GM10266 (cell line): ENCODE data around the gene SLIT2.

Source experiments
- DNase-seq: peaks from one replicate; pipeline ENCODE4 v3.0.0; 2012; ENCODE audit errors: extremely low spot score
- TF ChIP-seq, protein P1 (sequence below): IDR thresholded peaks from 2 replicates; pipeline ENCODE4 v1.5.1; 2012; ENCODE audit warnings: mild to moderate bottlenecking, low read depth; ENCODE audit not compliant: control insufficient read depth, insufficient read depth; ENCODE audit errors: missing control alignments

Gene SLIT2

DNA sequence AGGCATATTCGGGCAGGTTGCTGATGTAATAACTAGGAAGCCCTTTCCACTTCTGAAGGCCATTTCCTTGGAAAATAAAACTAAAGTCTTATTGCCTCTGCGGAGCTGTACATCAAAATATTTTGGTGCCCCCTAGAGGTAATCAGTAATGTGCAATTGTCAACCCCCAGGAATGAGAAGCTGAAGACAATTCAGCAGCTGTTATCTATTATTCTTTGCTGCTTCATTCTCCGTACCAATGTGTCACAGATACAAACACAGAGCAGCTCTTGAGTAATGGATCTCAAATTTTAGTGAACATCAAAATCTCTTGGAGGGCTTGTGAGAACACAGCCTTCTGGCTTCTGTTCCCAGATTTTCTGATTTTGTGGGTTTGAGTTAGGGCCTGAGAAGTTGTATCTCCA is 3.5 kb upstream of the SLIT2 start:
- TF ChIP-seq, protein P1, sequence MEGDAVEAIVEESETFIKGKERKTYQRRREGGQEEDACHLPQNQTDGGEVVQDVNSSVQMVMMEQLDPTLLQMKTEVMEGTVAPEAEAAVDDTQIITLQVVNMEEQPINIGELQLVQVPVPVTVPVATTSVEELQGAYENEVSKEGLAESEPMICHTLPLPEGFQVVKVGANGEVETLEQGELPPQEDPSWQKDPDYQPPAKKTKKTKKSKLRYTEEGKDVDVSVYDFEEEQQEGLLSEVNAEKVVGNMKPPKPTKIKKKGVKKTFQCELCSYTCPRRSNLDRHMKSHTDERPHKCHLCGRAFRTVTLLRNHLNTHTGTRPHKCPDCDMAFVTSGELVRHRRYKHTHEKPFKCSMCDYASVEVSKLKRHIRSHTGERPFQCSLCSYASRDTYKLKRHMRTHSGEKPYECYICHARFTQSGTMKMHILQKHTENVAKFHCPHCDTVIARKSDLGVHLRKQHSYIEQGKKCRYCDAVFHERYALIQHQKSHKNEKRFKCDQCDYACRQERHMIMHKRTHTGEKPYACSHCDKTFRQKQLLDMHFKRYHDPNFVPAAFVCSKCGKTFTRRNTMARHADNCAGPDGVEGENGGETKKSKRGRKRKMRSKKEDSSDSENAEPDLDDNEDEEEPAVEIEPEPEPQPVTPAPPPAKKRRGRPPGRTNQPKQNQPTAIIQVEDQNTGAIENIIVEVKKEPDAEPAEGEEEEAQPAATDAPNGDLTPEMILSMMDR: peak; percentile 61
- DNase-seq: peak; percentile 35

- DNase-seq: no peak
- TF ChIP-seq, protein P1: no peak
These were observed 2.4 kb upstream of the SLIT2 start for GRCh38 chr4:20249333-20249732.

GRCh38 chr4:20251031-20251795 is 492 bp upstream of the SLIT2 start:
- peak; percentile 7 for DNase-seq
- TF ChIP-seq, protein P1: no peak

DNA sequence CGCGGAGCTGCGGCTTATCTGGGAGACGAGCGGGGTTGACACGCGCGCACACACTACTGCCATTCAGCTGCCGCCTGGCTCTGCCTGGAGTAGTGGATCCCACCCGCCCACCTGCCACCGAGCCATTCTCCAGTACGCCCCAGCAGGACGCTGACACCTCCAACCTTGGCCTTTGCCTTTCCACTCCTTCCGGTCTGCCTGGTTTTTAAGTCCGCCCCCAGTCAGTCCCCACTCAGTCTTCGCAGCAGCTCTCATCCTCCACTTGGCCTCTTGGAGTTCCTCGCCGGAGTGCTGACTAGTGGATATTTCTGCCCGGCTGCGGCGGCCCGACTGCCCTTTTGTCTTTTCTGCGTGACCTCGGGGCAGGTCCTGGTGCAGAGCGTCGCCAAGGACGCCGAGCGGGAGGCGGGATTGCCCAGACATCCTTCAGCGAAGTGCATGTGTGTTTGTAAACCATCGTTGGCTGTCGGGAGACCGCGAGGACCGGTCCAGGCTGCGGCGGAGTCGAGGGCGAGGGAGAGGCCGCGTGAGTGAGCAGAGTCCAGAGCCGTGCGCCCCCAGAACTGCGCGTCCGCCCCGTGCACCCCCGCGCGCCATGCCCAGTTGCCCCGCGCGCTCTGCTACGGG is 1.1 kb downstream of the SLIT2 start:
- DNase-seq: peak; percentile 19

GRCh38 chr4:20253283-20253734 is 1.6 kb downstream of the SLIT2 start:
- DNase-seq: peak; percentile 15
- TF ChIP-seq, protein P1: no peak

More for the DNA sequence above, 1.1 kb downstream of the SLIT2 start:
- TF ChIP-seq, protein P1: no peak

GRCh38 chr4:20253735-20254409 is 2.2 kb downstream of the SLIT2 start:
- DNase-seq: peak; percentile 20
- TF ChIP-seq, protein P1: no peak
